ENCODE measurements around the gene HEXIM2.

Gene HEXIM2

GRCh38 chr17:45128331-45128730 is 33.3 kb upstream of the HEXIM2 start:
- DNase-seq, result no peak

- no peak for DNase-seq
These were observed 32.7 kb upstream of the HEXIM2 start for GRCh38 chr17:45128989-45129388.

DNA sequence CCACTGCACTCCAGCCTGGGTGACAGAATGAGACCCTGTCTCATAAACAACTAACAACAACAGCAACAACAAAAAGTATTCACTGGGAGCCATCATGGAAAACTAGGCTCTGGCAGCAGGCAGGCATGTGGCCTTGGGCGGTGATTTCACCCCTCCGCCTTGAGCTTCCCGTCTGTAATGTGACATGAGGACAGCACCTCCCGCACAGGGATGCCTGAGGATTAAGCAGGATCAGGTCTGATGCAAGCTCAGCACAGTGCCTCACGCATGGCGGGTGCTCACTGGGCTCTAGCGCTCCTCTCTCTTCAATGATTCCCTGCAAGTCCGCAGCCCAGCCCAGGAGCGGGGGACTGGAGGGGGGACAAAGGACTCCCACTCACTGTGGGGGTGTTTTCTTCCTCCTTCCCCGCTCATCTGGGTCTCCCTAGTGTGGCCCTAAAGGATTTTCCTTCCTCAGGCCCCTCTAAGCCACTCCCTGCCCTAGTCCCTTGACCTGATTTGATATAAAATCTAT is 32.2 kb upstream of the HEXIM2 start:
- DNase-seq, result no peak

DNA sequence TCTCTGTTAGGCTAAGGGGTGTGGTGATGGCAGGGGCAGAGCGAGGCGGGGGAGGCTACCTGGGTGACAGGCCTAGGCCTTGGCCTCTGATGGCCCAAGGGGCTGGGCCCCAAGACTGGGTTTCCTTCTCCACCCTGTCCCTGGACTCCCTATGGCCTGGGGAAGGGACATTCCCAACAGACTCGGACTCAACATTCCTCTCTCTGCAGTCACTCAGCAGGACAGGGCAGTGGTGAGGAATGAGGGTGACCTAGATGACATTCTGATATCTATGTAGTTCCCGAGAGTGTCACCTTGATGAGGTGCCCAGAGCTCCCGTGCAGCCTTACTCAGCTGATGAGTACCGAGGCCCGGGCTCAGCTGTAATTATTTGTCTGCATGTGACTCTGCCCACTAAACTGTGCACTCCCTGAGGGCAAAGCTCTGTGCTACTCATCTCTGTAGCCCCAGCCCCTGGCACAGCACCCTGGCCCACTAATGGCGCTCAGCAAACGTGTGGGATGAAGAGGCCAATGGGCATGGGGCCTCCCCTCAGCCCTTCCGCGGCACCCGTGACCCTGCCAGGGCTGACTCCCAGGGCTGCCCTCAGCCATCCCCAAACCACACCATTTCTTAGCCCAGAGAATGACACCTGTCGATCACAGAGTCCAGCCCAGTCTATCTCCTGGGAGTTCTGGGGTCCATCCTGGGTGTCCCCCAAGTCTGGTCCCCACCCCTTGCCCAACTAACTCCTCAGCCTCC is 31.6 kb upstream of the HEXIM2 start:
- no peak for DNase-seq

DNA sequence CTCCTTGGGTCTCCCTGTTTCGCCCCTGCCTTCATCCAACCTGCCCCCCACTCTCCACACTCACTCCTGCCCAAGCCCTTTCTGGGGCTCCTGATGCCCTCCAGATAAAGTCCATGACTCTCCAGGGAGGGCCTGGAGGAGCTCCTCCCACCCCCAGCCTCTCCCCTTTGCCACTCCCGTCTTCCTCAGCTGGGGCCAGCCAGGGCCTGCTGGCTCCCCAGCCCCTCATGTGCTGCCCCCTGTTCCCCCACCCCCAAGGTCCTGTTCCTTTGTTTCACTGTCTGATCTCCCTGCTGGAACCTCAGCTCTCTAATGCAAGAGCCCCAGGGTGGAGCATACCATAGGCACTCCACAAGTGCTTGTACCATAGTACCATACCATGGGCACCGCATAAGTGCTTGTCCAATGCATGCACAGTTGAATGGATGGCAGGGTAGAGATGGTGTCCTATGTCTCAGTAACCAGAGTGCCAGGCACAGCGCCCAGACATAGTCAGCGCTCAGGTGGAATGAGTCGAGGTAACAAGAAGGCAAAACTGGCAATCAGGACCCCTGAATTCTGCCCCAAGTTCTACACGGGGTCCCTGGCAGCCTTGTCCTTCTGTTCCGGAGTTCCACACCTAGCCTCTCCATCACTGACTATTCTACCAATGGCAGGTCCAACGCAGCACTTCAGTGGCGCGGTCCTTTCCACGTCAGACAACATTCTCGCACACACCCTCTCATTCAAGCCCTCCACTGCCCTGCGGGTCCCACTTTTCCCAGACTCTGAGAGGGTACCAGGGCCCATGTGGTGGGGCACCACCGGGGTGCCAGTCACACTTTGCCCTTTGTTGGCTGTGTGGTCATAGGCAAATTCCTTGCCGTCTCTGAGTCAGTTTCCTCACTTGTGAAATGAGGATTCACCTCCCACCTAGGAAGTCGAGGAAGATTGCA is 30.7 kb upstream of the HEXIM2 start:
- DNase-seq, result no peak

DNA sequence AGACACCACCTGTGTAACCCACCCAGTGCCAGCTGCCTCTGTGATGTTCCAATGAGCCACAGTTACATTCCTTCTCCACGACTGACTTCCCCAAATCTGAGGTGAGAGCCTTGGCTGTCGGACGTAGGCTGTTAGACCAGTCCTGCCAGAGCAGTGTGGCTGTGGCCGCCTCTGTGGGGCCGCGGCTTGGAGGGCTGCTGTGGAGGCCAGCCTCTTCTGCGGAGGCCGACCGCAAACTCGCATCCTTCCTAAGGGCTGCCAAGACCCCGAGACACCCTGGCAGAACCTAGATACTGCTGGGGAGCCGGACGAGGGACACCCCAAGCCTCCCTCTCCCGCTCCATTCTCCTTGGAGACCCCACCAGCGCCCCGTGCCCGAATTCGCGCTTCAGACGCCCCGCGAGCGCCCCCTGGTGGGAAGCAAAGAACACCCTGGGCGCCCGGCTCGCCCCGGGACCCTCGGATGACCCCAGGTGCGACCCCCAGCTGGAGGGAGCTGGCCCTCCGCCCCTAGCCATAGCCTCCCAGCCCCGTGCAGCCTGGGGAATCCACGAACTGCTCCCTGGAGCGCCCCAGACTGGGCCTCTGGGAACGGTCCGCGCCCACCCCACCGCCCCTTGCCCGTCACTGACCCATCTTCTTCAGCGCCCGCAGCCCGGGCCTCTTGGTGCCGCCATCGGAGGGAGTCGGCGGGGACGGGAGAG is 29.9 kb upstream of the HEXIM2 start:
- no peak for DNase-seq

DNA sequence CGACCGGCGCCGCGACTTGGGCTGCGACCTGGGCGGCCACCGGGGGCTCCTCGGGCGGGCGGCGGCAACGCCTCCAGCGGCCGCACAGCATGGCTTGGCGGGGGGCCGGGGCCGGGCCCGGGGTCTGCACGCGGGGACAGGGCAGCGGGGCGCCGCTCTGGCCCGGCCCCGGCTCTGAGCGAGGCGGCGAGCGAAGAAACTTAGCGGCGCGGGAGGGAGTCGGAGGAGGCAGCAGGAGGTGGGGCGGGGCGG is 29.4 kb upstream of the HEXIM2 start, which contains the start of gene PLCD3:
PLCD3 (minus strand) TSS at position 196 of the 252 bp plus-strand sequence; CDS start at position 91, 105 bp downstream.
- DNase-seq, result no peak

DNA sequence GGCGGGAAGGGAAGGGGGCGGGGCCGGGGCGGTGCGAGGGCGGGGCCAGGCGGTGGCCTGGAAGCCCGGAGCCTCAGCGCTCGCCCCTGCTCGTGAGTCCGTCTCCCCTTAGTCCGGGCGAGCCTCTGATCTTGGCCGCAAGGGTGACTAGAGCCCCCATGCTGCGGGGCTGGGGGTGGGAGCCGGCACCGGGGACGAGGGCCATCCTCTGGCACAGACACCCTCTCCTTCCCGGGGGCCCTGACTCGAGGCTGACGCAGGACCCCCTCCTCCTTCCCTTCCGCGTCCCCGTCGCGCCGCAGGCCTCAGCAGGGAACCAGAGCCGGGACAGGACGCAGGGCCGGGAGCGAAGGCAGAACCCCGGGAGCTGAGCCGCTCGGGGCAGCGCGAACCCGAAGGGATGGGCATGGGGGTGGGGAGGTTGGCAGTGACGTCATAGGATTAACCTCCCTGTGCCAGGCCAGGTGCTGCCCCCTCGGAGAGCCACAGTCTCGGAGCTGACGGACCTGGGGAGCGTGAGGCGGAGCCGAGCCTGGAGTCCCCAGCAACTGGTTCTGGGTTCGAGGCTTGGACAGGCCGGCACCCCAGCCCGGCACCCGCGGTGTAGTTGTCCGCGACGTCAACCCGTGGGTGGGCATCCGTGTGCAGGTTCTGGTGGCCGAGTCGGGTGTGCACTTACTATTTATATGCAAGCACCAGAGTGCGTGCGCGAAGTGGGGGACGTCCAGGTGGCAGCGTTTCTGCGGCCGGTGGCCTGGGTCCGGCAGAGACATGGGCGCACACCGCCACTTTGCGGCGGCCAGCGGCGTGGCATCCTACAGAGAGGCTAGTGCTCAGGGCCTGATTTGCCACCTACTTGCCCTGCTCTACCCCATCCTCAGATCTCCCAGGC is 28.9 kb upstream of the HEXIM2 start:
- DNase-seq, result peak; percentile 33

DNA sequence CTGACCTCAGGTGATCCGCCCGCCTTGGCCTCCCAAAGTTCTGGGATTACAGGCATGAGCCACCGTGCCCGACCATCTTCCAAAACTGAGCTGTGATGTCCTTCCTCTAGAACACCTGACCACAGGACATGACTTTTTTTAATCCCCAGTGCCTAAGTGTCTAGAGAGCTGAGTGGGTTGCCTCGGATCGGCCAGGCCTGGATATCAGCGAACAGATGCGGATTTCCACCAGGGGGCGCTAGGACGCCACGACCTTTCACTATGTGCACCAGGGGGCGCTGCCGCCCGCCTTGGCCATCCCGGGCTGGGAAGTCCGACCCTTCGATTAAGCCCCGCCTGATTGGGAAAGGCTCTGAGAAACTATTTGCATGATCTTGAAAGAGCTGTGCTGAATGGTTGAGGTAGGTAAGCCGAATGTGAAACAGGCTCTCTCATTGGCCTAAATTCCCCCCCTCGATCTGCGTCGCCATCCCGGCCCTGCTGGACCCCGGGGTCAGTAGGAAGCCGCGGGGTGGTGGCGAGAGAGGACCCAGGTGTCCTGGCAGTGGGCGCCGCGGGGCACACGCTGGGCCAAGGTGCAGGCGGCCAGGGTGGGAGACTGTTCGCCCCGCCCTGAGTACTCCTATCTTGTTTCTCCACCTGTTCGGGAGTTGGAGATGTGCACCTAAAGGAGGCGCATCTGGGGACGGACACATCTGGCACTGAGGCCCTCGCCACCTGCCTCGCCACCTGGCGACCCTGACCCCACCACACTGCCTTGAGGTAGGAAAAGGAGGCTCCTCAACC is 26.3 kb upstream of the HEXIM2 start, which contains the start of gene ACBD4:
ACBD4 (plus strand) TSS at position 496 of the 786 bp plus-strand sequence. CDS start 458 bp downstream, outside the sequence.
- DNase-seq, result peak; percentile 97

DNA sequence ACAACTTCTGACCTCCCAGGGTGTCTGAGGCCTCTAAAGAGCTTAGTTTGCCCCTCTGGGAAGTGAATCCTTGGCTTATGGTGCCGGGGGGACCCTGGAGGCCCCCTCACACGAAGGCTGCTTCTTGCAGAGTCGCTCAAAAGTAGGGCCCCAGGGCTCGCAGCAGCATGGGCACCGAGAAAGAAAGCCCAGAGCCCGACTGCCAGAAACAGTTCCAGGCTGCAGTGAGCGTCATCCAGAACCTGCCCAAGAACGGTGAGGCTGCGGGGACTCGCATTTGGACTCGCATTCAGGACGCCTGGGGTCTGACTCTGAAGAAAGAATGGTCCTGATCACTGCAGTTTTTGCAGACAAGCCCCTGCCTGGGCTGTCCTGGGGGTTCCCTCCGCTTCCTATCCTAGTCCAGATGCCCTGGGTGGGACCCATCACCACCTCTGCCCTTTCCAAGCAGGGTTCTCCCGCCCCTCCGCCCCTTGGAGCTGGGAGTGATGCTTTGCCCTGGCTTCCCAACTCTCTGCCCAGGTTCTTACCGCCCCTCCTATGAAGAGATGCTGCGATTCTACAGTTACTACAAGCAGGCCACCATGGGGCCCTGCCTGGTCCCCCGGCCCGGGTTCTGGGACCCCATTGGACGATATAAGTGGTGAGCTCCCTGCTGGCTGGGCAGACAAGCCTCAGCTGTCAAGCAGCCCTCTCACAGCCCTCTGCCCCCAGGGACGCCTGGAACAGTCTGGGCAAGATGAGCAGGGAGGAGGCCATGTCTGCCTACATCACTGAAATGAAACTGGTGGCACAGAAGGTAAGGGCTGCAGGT is 25.5 kb upstream of the HEXIM2 start:
- DNase-seq, result no peak

DNA sequence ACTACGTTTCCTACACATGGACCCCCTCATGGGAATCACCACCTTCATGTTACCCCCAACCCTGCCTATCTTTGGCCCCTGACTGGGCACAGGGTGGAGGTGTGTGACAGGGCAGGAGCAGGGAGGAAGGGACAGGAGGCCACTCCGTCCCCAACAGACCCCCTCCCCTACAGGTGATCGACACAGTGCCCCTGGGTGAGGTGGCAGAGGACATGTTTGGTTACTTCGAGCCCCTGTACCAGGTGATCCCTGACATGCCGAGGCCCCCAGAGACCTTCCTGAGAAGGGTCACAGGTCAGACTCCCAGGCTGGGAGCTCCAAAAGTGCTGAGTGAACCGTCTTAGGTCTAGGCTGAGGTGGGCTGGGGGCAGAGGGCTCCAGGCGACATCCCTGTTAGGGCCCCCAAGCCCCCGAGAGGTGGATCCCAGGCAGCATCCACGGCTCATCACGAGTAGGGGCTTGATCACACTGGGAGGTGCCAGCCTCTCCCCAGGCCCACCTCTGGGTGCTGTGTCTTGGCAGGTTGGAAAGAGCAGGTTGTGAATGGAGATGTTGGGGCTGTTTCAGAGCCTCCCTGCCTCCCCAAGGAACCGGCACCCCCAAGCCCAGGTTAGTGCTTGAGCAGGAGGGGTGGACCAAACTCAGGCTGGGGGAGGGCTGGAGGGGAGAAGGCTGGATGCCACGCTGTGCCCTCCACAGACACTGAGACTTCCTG is 24.7 kb upstream of the HEXIM2 start:
- DNase-seq, result no peak

DNA sequence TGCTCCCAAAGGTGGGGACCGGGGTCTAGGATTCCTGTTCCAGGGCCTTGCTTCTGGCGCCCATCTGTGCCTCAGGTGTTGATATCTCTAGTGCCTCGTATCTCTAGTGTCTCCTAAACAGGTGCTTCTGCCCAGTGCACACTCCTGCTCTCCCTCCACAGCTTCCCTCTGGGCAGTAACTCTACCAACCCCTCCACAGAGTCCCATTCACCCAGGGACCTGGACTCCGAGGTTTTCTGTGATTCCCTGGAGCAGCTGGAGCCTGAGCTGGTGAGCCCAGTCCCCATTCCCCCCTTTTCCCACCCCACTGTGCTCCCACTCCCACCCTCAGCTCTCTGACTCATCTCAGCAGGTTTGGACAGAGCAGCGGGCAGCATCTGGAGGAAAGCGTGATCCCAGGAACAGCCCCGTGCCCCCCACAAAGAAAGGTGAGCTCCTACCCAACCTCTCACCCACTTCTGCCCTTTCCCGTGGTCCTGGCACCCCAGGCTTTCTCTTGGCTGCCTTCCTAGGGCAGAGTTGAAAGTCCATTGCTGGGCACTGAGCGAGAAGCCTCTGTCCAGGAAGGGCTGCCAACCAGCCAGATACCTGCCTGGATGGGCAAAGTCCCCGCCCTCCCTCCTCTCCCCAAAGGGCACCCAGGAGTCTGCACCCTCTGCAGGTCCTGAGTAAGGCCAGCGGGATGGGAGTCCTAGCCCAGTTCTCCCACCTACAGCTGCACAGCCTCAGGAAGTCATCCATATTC is 23.9 kb upstream of the HEXIM2 start:
- no peak for DNase-seq

DNA sequence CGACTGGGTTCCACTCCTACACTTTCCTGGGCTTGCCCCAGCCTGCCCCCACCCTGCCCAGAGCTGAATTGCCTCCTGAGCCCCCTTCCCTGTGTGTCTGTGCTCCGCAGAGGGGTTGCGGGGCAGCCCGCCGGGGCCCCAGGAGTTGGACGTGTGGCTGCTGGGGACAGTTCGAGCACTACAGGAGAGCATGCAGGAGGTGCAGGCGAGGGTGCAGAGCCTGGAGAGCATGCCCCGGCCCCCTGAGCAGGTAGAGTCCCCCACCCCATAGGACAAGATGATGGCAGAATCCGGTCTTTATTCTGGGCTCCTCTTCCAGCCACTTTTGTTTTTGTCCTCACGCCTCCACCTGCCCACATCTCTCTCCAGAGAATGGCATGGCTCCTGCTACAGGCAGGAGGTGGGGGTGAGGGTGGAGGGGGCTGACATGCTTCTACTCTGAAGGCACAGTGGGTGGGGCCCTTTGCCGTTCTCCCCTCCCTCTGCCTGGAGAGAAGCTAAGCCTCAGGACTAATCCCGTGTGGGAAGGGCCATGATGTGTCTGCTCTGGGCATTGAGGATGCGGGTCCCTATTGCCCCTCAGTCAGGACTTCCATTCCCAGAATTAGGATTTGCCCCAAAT is 22.7 kb upstream of the HEXIM2 start:
- no peak for DNase-seq

DNA sequence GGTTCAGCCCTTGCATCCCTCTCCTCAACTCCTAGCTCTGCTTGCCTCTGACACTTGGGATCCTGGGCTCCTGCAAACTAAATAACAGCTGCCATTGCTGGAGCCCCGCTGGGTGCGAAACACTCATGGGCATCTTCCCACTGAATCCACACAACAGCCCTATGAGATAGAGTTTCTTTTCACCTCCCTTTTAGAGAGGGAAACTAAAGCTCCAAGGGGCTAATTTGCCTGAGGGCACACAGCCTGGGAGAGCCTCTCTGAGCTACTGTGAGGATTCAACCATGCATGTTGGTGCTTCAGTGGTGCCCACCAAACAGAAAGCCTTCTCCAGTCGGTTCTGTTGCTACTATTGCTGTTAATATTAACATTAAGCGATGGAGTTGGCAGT is 22.1 kb upstream of the HEXIM2 start:
- no peak for DNase-seq

DNA sequence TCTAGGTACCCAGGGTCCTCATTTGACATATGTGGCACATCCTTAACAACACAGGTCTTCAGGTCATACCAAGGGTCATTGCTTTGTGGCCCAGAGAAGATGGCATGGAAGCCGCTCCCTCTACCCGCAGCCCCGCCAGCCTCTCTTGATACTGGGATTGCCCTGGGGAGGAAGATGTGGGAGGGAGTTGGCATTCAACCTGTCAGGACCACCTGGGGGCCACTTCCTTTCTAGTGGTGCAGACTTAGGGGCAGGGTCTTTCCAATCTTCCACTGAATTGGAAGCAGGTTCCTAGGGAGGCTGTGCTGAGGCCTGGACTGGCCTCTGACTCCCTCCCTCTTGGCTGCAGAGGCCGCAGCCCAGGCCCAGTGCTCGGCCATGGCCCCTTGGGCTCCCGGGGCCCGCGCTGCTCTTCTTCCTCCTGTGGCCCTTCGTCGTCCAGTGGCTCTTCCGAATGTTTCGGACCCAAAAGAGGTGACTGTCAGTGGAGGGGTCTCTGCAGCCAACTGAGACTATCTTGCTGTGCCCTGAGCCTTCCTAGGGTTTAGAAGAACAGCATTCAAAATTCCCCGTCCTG is 18.5 kb upstream of the HEXIM2 start:
- no peak for DNase-seq

DNA sequence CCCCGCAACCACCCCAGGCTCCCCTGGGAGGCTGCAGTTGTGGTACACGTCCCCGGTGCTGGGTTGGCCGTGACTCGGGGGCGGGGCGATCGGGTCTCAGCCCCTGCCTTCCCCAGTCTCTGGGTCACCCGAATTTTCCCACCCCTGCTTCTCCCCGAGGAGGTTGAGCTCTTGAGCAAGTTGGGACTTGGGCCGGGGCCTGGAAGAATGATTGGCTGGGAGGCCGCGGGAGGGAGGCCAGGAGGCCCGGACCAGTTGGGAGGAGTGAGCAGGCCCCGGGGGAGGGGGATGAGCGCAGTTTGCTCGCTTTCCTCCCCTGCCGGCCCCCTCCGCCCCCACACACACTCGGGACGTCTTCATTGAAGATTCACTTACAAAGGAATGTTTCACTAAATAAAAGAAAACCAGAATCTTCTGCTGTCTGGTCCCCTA is 17.9 kb upstream of the HEXIM2 start:
- no peak for DNase-seq

GRCh38 chr17:45144199-45145034 is 17.3 kb upstream of the HEXIM2 start:
- DNase-seq, result no peak

Measured in NCI-H1436 treated with DMSO at 0.1 percent for 48 hours (cell line).